HepG2 (cell line): Measurements from ENCODE around the gene PEPD.

ENCODE experiments used
- CTCF ChIP-seq: sonication (generic); formaldehyde crosslinking; IDR thresholded peaks from 2 replicates; pipeline ENCODE4 v1.5.0; 2020; ENCODE audit warnings: mild to moderate bottlenecking, missing genetic modification reagents, moderate library complexity
- HOXD1 ChIP-seq: sonication (generic); formaldehyde crosslinking; IDR thresholded peaks from 2 replicates; pipeline ENCODE4 v1.5.0; 2020; ENCODE audit warnings: missing genetic modification reagents
- JUNB ChIP-seq: sonication (generic); formaldehyde crosslinking; IDR thresholded peaks from 2 replicates; pipeline ENCODE4 v1.8.0; 2022; ENCODE audit warnings: missing genetic modification reagents, mild to moderate bottlenecking, borderline replicate concordance
- MAX ChIP-seq: IDR thresholded peaks from 2 replicates; pipeline ENCODE4 v1.6.1; 2012; ENCODE audit warnings: inconsistent platforms
- PBX3 ChIP-seq: sonication (generic); formaldehyde crosslinking; IDR thresholded peaks from 2 replicates; pipeline ENCODE4 v1.8.1; 2023; ENCODE audit warnings: missing genetic modification reagents, inconsistent platforms, borderline replicate concordance
- POLR2AphosphoS2 ChIP-seq: IDR thresholded peaks from 2 replicates; pipeline ENCODE4 v1.6.1; 2011; ENCODE audit warnings: low read depth, low read length, improper control_type of control experiment
- PREB ChIP-seq: sonication (generic); formaldehyde crosslinking; IDR thresholded peaks from 2 replicates; pipeline ENCODE4 v1.4.0; 2020; ENCODE audit warnings: missing genetic modification reagents
- RNF219 ChIP-seq: sonication (generic); formaldehyde crosslinking; IDR thresholded peaks from 2 replicates; pipeline ENCODE4 v1.5.0; 2020; ENCODE audit warnings: mild to moderate bottlenecking, missing genetic modification reagents
- THRA ChIP-seq: sonication (generic); formaldehyde crosslinking; IDR thresholded peaks from 2 replicates; pipeline ENCODE4 v1.4.0; 2020; ENCODE audit warnings: missing genetic modification reagents, borderline replicate concordance
- ZBTB33 ChIP-seq: sonication (generic); formaldehyde crosslinking; IDR thresholded peaks from 2 replicates; pipeline ENCODE4 v1.4.0; 2020; ENCODE audit warnings: missing genetic modification reagents
- ZNF12 ChIP-seq: sonication (generic); formaldehyde crosslinking; IDR thresholded peaks from 2 replicates; pipeline ENCODE4 v1.5.0; 2020; ENCODE audit warnings: missing genetic modification reagents
- ZNF142 ChIP-seq: sonication (generic); formaldehyde crosslinking; IDR thresholded peaks from 2 replicates; pipeline ENCODE4 v1.4.0; 2020; ENCODE audit warnings: missing genetic modification reagents
- ZNF484 ChIP-seq: sonication (generic); formaldehyde crosslinking; IDR thresholded peaks from 2 replicates; pipeline ENCODE4 v1.5.1; 2020; ENCODE audit warnings: mild to moderate bottlenecking, low read depth, missing genetic modification reagents, borderline replicate concordance

- no peak for TF ChIP-seq ZNF484 (CRISPR knock-in tag)
- no peak for TF ChIP-seq ZNF12 (CRISPR knock-in tag)
- TF ChIP-seq ZNF142 = no peak
- no peak for TF ChIP-seq PBX3 (CRISPR knock-in tag)
- no peak for TF ChIP-seq ZBTB33
- no peak for TF ChIP-seq MAX
- TF ChIP-seq THRA (CRISPR knock-in tag) = no peak
- no peak for TF ChIP-seq POLR2AphosphoS2
- TF ChIP-seq RNF219 (CRISPR knock-in tag) = no peak
- no peak for TF ChIP-seq HOXD1 (CRISPR knock-in tag)
- TF ChIP-seq PREB (CRISPR knock-in tag) = no peak
- TF ChIP-seq JUNB = no peak
- TF ChIP-seq CTCF (CRISPR knock-in tag) = no peak
These were observed 125.7 kb downstream of the PEPD start for GRCh38 chr19:33395561-33396550.
